Adipocyte (in vitro differentiated cells): Measurements from ENCODE around the gene AFF3.

Source experiments
- DNase-seq: peaks from one replicate; pipeline ENCODE4 v3.0.0-alpha.2; 2015; ENCODE audit warnings: low read depth
- H3K27me3 ChIP-seq: replicated peaks from 2 replicates; pipeline ENCODE4 v1.7.0; 2013; ENCODE audit warnings: mild to moderate bottlenecking, low read length, moderate library complexity; ENCODE audit not compliant: control insufficient read depth, insufficient read depth
- H3K36me3 ChIP-seq: 2 replicates; pipeline ENCODE4 v1.7.0; 2013; ENCODE audit warnings: low read length, mild to moderate bottlenecking, moderate library complexity; ENCODE audit not compliant: control insufficient read depth, insufficient read depth, severe bottlenecking
- H3K4me1 ChIP-seq: 2 replicates; pipeline ENCODE4 v1.7.0; 2013; ENCODE audit warnings: mild to moderate bottlenecking, low read length, moderate library complexity; ENCODE audit not compliant: control insufficient read depth, insufficient read depth
- H3K4me3 ChIP-seq: 2 replicates; pipeline ENCODE4 v1.7.0; 2013; ENCODE audit warnings: mild to moderate bottlenecking, low read length, moderate library complexity
- H3K9ac ChIP-seq: 2 replicates; pipeline ENCODE4 v1.7.0; 2013; ENCODE audit warnings: mild to moderate bottlenecking, low read length, moderate library complexity
- H3K9me3 ChIP-seq: 2 replicates; pipeline ENCODE4 v1.7.0; 2013; ENCODE audit warnings: mild to moderate bottlenecking, low read length, moderate library complexity; ENCODE audit not compliant: control insufficient read depth

The AFF3 gene

GRCh38 chr2:99688699-99689098 lies 453.7 kb downstream of the AFF3 start:
- Histone ChIP-seq H3K9me3 (no peaks in the 10 kb centered on the region), H3K4me1 (peaks cover 7% of the 10 kb centered on the region), H3K36me3 (no peaks in the 10 kb centered on the region), H3K4me3 (no peak overlapping the region), H3K9ac (no peak overlapping the region), H3K27me3 (peaks cover 34% of the 10 kb centered on the region)
- DNase-seq: no peak

GRCh38 chr2:99682275-99683060 lies 459.9 kb downstream of the AFF3 start:
- Histone ChIP-seq H3K36me3 (no peaks in the 10 kb centered on the region), H3K4me3 (no peak overlapping the region), H3K4me1 (peaks cover 35% of the 10 kb centered on the region), H3K9me3 (no peaks in the 10 kb centered on the region), H3K9ac (no peak overlapping the region), H3K27me3 (peaks cover 16% of the 10 kb centered on the region)
- DNase-seq: peak; percentile 65

GRCh38 chr2:99680946-99681345 lies 461.4 kb downstream of the AFF3 start:
- peak; percentile 48 for DNase-seq
- Histone ChIP-seq H3K4me3 (peak overlapping the region; percentile 15), H3K9me3 (no peaks in the 10 kb centered on the region), H3K4me1 (peaks cover 35% of the 10 kb centered on the region), H3K9ac (peak overlapping the region; percentile 1), H3K27me3 (peaks cover 15% of the 10 kb centered on the region), H3K36me3 (no peaks in the 10 kb centered on the region)

GRCh38 chr2:99679518-99679917 lies 462.9 kb downstream of the AFF3 start:
- DNase-seq: no peak
- peaks cover 35% of the 10 kb centered on the region for H3K4me1 ChIP-seq
- H3K9ac ChIP-seq: no peak overlapping the region
- H3K4me3 ChIP-seq: no peak overlapping the region
- H3K9me3 ChIP-seq: no peaks in the 10 kb centered on the region
- H3K27me3 ChIP-seq: peaks cover 20% of the 10 kb centered on the region
- no peaks in the 10 kb centered on the region for H3K36me3 ChIP-seq

- H3K9ac ChIP-seq: no peak overlapping the region
- DNase-seq: no peak
- H3K4me3 ChIP-seq: no peak overlapping the region
- H3K9me3 ChIP-seq: no peaks in the 10 kb centered on the region
- peaks cover 22% of the 10 kb centered on the region for H3K27me3 ChIP-seq
- no peaks in the 10 kb centered on the region for H3K36me3 ChIP-seq
- H3K4me1 ChIP-seq: peaks cover 35% of the 10 kb centered on the region
These were observed 463.8 kb downstream of the AFF3 start for GRCh38 chr2:99678625-99679024.

- peaks cover 22% of the 10 kb centered on the region for H3K27me3 ChIP-seq
- H3K9ac ChIP-seq: no peak overlapping the region
- H3K4me3 ChIP-seq: no peak overlapping the region
- no peaks in the 10 kb centered on the region for H3K9me3 ChIP-seq
- peaks cover 35% of the 10 kb centered on the region for H3K4me1 ChIP-seq
- no peaks in the 10 kb centered on the region for H3K36me3 ChIP-seq
- DNase-seq: no peak
These were observed 464.6 kb downstream of the AFF3 start for GRCh38 chr2:99677814-99678213.

GRCh38 chr2:99675130-99675661 lies 467.2 kb downstream of the AFF3 start:
- H3K9ac ChIP-seq: no peak overlapping the region
- peaks cover 22% of the 10 kb centered on the region for H3K27me3 ChIP-seq
- H3K4me3 ChIP-seq: no peak overlapping the region
- no peak for DNase-seq
- H3K36me3 ChIP-seq: no peaks in the 10 kb centered on the region
- peaks cover 13% of the 10 kb centered on the region for H3K4me1 ChIP-seq
- H3K9me3 ChIP-seq: no peaks in the 10 kb centered on the region

- Histone ChIP-seq H3K4me3 (no peak overlapping the region), H3K36me3 (no peaks in the 10 kb centered on the region), H3K4me1 (peaks cover 1% of the 10 kb centered on the region), H3K9me3 (peaks cover 2% of the 10 kb centered on the region), H3K9ac (no peak overlapping the region), H3K27me3 (peaks cover 22% of the 10 kb centered on the region)
- no peak for DNase-seq
These were observed 468.3 kb downstream of the AFF3 start for GRCh38 chr2:99674090-99674489.

GRCh38 chr2:99672766-99673350 lies 469.5 kb downstream of the AFF3 start:
- H3K36me3 ChIP-seq: no peaks in the 10 kb centered on the region
- peaks cover 3% of the 10 kb centered on the region for H3K9me3 ChIP-seq
- no peak overlapping the region for H3K9ac ChIP-seq
- no peak overlapping the region for H3K4me3 ChIP-seq
- no peaks in the 10 kb centered on the region for H3K4me1 ChIP-seq
- H3K27me3 ChIP-seq: peaks cover 22% of the 10 kb centered on the region
- no peak for DNase-seq

- Histone ChIP-seq H3K4me1 (no peaks in the 10 kb centered on the region), H3K9ac (no peak overlapping the region), H3K9me3 (peaks cover 16% of the 10 kb centered on the region), H3K27me3 (peaks cover 21% of the 10 kb centered on the region), H3K4me3 (no peak overlapping the region), H3K36me3 (no peaks in the 10 kb centered on the region)
- DNase-seq: no peak
These were observed 471.3 kb downstream of the AFF3 start for GRCh38 chr2:99670768-99671734.

- Histone ChIP-seq H3K36me3 (no peaks in the 10 kb centered on the region), H3K4me1 (peaks cover 23% of the 10 kb centered on the region), H3K9me3 (peaks cover 20% of the 10 kb centered on the region), H3K9ac (no peak overlapping the region), H3K4me3 (no peak overlapping the region), H3K27me3 (peaks cover 9% of the 10 kb centered on the region)
- no peak for DNase-seq
These were observed 476.1 kb downstream of the AFF3 start for GRCh38 chr2:99666256-99666655.
